NCI-H2171 treated with DMSO at 0.1 percent for 48 hours (cell line): Measurements from ENCODE around the gene NEDD9.

Source experiments
- DNase-seq: peaks from one replicate; lab custom pipeline; 2025; lab: John Stamatoyannopoulos, UW

NEDD9 gene

GRCh38 chr6:11142296-11143027 lies 90.0 kb downstream of the NEDD9 start:
- DNase-seq: no peak

- DNase-seq: no peak
Observed at GRCh38 chr6:11141295-11141694, 91.2 kb downstream of the NEDD9 start.

- DNase-seq: no peak
Observed at GRCh38 chr6:11140056-11140455, 92.4 kb downstream of the NEDD9 start.

GRCh38 chr6:11139051-11139960 lies 93.2 kb downstream of the NEDD9 start:
- DNase-seq: no peak

- DNase-seq: no peak
Observed at GRCh38 chr6:11136809-11137208, 95.7 kb downstream of the NEDD9 start.
